Astrocyte (in vitro differentiated cells and primary cell): ENCODE results near the gene PHETA2.

Source experiments
- EZH2 ChIP-seq: IDR thresholded peaks from 2 replicates; pipeline ENCODE4 v1.6.1; 2012; ENCODE audit warnings: mild to moderate bottlenecking, low read length, inconsistent platforms; ENCODE audit not compliant: insufficient read depth
- TF ChIP-seq, protein P1 (sequence below): IDR thresholded peaks from 2 replicates; pipeline ENCODE4 v1.5.1; 2011; ENCODE audit warnings: low read depth, mild to moderate bottlenecking, inconsistent platforms, low read length, moderate library complexity; ENCODE audit not compliant: insufficient read depth

DNA sequence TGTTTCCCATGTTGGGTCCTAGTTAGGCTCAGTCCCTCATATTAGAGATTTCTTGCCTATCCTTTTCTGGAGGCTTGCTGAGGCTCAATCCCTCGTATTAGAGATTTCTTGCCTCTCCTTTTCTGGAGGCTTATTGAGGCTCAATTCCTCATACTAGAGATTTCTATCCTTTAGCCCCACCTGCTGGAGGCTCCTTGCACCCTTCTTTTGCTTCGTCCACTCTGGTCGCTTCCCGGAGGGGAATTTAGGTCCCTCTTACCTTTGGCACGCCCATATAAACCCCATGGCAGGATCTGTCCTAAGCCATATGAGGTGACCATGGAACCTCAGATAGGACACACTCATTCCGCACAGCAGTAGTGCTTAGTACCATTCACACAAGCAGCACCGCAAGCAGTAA, 40.7 kb downstream of the PHETA2 start:
- TF ChIP-seq, protein P1, sequence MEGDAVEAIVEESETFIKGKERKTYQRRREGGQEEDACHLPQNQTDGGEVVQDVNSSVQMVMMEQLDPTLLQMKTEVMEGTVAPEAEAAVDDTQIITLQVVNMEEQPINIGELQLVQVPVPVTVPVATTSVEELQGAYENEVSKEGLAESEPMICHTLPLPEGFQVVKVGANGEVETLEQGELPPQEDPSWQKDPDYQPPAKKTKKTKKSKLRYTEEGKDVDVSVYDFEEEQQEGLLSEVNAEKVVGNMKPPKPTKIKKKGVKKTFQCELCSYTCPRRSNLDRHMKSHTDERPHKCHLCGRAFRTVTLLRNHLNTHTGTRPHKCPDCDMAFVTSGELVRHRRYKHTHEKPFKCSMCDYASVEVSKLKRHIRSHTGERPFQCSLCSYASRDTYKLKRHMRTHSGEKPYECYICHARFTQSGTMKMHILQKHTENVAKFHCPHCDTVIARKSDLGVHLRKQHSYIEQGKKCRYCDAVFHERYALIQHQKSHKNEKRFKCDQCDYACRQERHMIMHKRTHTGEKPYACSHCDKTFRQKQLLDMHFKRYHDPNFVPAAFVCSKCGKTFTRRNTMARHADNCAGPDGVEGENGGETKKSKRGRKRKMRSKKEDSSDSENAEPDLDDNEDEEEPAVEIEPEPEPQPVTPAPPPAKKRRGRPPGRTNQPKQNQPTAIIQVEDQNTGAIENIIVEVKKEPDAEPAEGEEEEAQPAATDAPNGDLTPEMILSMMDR, result peak; percentile 18
- TF ChIP-seq EZH2, result no peak
